DOHH2 (cell line): ENCODE results near the gene RASAL2.

Source experiments
- EZH2phosphoT487 ChIP-seq: fragments of 200-600 bp; sonication (generic); IDR thresholded peaks from 2 replicates; pipeline ENCODE4 v1.6.1; 2017; ENCODE audit warnings: borderline replicate concordance, mild to moderate bottlenecking, antibody characterized with exemption, low read length, moderate library complexity, mixed read lengths
- TF ChIP-seq, protein P1 (sequence below): fragments of 200-600 bp; sonication (generic); IDR thresholded peaks from one replicate; pipeline ENCODE4 v1.5.1; 2014; ENCODE audit warnings: antibody characterized with exemption, mild to moderate bottlenecking, low read depth, low read length; ENCODE audit not compliant: poor library complexity, severe bottlenecking

DNA sequence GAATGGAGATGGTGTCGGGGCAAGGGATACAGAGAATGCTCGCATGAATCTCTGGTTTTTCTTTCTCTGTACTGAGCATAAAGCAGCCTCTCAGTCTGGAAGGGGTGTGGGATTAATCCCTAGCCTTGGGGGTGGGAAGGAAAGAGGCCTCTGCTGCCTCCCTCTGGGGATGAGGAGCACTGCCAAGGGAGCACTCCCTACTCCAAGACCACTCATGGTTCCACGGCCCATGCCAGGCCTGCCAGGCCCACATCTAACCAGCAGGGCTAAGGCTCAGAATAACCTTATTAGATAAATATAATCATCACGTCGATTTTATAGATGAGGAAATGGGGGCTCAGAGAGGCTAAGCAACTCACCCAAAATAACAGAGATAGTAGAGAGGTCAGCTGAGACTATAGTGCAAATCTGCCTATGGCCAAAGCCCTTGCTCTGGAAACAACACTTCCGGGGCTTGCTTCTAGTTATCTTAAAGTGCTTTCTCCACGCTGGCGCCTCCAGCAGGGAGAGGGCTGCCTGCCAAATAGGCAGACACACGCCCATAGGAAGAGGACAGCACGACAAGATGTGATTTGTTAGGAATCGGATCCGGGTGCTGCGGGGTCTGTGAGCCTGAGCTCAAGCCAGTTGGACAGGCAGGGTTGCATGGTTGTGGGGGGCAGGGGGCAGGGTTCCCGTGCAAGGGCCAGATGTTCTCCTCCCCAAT is 419.5 kb downstream of the RASAL2 start:
- TF ChIP-seq, protein P1, sequence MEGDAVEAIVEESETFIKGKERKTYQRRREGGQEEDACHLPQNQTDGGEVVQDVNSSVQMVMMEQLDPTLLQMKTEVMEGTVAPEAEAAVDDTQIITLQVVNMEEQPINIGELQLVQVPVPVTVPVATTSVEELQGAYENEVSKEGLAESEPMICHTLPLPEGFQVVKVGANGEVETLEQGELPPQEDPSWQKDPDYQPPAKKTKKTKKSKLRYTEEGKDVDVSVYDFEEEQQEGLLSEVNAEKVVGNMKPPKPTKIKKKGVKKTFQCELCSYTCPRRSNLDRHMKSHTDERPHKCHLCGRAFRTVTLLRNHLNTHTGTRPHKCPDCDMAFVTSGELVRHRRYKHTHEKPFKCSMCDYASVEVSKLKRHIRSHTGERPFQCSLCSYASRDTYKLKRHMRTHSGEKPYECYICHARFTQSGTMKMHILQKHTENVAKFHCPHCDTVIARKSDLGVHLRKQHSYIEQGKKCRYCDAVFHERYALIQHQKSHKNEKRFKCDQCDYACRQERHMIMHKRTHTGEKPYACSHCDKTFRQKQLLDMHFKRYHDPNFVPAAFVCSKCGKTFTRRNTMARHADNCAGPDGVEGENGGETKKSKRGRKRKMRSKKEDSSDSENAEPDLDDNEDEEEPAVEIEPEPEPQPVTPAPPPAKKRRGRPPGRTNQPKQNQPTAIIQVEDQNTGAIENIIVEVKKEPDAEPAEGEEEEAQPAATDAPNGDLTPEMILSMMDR = peak; percentile 14
- TF ChIP-seq EZH2phosphoT487 = no peak
